Measurements from ENCODE around the gene PTOV1.

The PTOV1 gene

DNA sequence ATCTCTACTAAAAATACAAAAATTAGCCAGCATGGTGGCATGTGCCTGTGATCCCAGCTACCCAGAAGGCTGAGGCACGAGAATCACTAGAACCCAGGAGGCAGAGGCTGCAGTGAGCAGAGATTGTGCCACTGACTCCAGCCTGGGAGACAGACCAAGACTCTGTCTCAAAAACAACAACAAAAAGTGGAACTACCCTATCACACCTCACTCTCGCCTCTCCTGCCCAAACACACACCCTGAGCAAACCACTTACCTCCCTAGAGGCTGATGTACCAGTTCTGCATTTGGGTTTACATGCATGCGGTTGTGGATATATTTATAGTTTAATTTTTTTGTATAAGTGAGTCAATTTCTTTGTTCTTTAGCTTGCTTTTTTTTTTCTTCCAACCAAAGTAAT lies 7.7 kb upstream of the PTOV1 start:
- no peak for DNase-seq (ENCODE audit: low spot score)

GRCh38 chr19:49844138-49845095 lies 6.5 kb upstream of the PTOV1 start:
- no peak for DNase-seq (ENCODE audit: low spot score)

- DNase-seq (ENCODE audit: low spot score) = no peak
Measured at GRCh38 chr19:49845414-49845813, 5.5 kb upstream of the PTOV1 start.

DNA sequence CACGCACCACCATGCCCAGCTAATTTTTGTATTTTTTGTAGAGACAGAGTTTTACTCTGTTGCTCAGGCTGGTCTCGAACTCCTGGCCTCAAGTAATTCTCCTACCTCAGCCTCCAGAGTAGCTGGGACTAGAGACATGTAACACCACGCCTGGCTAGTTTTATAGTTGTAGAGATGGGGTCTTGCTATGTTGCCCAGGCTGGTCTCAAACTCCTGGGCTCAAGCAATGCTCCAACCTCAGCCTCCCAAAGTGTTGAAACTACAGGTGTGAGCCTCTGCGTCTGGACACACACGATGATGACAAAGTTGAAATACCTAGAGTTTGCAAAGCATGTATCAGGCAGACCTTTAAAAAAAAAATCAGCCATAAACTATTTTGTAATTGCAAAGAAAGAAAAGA lies 4.6 kb upstream of the PTOV1 start:
- no peak for DNase-seq (ENCODE audit: low spot score)

DNA sequence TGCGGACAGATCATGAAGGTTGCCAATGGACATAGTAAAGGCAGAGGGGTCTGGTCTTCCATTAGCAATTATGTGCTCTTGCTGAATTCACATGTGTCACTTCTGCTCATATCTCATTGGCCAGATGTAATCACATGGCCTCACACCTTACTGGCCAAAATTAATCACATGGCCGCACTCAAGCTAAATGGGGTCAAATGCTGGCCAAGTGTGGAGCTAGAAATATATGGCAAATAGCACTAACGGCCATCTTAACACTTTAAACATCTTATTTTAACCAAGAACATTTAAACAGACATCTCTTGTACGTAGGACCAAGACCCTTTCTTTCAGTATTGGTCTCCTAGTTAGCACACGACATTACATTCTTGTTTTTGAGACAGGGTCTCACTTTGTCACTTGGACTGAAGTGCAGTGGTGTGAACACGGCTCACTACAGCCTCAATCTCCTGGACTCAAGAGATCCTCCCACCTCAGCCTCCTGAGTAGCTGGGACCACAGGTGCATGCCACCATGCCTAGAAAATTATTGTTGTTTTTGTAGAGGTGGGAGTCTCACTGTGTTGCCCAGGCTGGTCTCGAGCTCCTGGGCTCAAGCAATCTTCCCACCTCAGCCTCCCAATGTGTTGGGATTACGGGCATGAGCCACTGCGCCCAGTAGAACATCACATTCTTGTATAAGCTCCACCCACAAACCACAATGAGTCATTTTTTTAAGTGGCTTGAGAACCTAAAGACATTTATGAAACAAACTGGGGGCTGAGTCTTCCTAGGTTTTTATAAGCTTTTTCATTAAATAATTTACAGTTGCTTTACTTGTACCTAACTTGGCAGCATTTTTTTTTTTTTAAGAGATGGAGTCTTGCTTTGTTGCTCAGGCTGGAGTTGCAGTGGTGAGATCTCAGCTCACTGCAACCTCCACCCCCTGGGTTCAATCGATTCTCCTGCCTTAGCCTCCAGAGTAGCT lies 2.9 kb upstream of the PTOV1 start:
- DNase-seq (ENCODE audit: low spot score) = no peak

DNA sequence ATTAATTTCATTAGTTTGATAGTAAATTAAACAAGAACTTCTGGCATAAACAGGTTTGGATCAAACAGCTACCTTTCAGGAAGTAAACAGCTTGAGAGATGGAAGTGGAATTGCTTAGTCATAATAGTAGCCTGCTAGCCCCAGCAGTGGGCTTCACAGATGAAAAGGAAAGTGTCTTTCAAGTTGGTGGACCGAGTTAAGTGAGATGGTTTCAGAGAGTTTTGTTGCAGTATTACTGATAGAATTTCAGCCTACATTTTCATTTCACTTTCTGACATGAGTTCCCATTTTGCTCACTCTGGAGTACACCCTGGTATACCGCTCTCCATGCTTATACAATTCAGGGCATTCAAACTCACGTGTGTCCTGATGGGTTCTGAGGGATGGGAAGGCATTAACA lies 2.0 kb upstream of the PTOV1 start:
- no peak for DNase-seq (ENCODE audit: low spot score)

GRCh38 chr19:49849433-49850220 lies 1.3 kb upstream of the PTOV1 start:
- DNase-seq (ENCODE audit: low spot score) = no peak

DNA sequence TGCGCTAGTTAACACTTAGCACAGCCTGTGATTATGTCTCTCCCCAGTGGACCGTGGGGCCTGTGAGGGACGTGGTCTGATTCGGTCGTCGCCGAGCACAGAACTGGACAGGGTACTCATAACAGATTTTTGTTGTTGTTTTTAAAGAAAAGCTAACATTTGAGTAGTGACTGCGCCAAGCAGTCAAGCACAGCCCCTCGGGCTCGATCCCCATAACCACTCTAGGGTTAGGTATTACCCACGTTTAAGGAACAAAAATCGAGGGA lies 805 bp upstream of the PTOV1 start:
- no peak for DNase-seq (ENCODE audit: low spot score)

- peak; percentile 84 for DNase-seq (ENCODE audit: low spot score)
Measured at GRCh38 chr19:49851456-49852259, 699 bp downstream of the PTOV1 start.

GRCh38 chr19:49852631-49853126 lies 1.7 kb downstream of the PTOV1 start:
- no peak for DNase-seq (ENCODE audit: low spot score)

DNA sequence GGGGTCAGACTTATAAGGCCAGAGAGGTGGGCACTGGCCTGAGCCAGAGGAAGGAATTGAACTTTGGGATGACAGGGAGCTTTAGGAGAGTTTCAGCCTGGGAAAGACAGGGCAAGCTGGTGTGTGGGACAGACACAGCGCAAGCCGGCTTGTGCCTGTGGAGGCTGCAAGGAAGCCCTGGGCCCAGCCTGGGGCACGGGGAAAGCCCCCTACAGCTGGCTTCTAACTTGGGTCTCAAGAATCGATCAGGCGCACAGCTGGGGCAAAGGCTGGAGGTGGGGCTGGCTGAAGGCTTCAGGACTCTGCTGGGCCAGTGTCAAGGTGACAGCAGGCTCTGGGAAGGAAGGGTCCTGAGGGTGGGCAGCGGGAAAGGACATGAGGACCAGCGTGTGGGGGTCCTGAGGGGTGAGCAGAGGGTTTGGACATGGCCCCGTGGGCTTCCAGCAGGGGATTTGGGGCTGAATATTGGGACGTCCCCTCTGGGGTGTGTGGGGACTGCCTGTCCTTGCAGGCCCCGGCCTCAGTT lies 3.0 kb downstream of the PTOV1 start:
- no peak for DNase-seq (ENCODE audit: low spot score)

DNA sequence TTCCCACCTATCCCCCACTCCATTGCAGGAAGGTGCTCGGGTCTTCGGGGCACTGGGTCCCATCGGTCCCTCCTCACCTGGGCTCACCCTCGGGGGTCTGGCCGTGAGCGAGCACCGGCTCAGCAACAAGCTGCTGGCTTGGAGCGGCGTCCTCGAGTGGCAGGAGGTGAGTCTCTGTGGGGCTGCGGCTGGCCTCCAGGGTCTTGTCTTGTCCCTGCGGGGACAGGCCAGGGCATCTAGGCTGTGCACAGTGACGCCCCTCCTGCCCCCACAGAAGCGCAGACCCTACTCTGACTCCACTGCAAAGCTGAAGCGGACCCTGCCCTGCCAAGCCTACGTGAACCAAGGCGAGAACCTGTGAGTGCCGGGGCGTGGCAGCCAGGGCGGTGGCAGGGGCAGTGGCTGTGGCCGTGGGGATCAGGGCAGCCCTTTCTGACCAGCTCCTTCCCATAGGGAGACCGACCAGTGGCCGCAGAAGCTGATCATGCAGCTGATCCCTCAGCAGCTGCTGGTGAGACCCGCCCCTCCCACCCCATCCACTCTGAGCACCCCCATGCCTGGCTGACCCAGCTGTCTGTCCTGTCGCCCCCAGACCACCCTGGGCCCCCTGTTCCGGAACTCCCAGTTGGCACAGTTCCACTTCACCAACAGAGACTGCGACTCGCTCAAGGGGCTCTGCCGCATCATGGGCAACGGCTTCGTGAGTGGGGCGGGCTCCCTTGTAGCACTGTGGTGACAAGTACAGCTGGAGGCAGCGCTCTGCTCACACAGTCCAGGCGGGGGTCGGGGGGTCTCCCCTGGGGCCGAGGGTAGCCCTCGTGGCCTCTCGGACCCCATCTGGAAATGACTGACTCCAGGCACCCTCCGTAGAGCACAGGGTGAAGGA lies 3.7 kb downstream of the PTOV1 start:
- no peak for DNase-seq (ENCODE audit: low spot score)

- no peak for DNase-seq (ENCODE audit: low spot score)
Measured at GRCh38 chr19:49855277-49855675, 4.3 kb downstream of the PTOV1 start.

- no peak for DNase-seq (ENCODE audit: low spot score)
Measured at GRCh38 chr19:49855676-49856573, 5.0 kb downstream of the PTOV1 start.

DNA sequence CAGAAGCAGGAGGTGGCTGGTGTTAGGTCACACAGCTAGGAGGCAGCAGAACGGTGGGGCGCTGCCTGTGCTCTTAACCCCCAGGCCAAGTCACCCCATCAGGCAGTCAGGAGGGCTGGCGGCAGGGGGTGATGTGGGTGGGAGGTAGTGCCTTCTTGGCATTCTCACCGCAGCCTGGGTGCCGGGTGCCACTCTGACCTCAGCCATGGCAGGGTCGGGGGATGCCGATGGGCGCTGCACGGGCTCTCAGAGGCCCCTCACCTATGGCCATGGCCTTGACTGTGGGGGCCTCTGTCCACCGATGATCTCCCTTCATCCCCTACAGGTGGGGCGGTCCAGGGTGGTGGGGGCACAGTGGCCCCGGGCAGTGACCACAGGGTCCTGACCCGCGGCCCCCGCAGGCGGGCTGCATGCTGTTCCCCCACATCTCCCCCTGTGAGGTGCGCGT lies 5.6 kb downstream of the PTOV1 start:
- no peak for DNase-seq (ENCODE audit: low spot score)

- no peak for DNase-seq (ENCODE audit: low spot score)
Measured at GRCh38 chr19:49857061-49857837, 6.3 kb downstream of the PTOV1 start.

DNA sequence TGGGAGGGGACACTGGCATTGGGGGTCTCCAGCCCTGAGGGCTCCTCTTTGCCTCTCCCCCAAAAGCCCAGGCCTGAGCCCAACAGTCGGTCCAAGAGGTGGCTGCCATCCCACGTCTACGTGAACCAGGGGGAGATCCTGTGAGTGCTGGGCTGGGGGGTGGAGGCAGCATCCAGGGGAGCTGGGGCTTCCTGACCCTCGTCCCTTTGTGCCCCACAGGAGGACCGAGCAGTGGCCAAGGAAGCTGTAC lies 6.8 kb downstream of the PTOV1 start:
- no peak for DNase-seq (ENCODE audit: low spot score)

All from left forelimb (tissue), 1 donor.